ENCODE results near the gene PAWR.
"Not testable (repeated sequence)": the region's sequence is repeated elsewhere in the genome, so short reads cannot be mapped to it uniquely, and the experiment has no call there.

Gene PAWR

DNA sequence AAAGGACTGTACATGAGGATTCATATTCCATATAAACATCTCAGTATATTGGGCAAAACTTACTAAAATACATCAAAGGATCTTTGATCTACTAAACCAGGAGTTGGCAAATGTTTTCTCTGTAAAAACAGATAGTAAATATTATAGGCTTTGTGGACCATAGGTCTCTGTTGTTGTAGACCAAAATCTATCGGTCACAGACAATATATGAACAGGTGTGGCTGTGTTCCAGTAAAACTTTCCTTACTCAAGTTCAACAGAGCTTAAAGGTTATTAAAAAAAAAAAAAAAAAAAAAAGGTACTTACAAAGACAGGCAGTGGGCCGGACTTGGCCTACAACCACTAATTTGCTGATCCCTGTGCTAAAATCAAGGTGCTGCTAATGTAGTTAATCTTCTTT is 40.3 kb downstream of the PAWR start:
- Histone ChIP-seq H3K4me1 (ENCODE audit: control insufficient read depth, insufficient read depth, low read length) (no peaks in the 10 kb centered on the region), H3K4me3 (ENCODE audit: low read depth, low read length) (no peak overlapping the region), H3K27ac (ENCODE audit: extremely low read depth, low read depth, low read length) (no peak overlapping the region), H3K36me3 (ENCODE audit: control insufficient read depth in 2 of 2, insufficient read depth in 1 of 2, low read length in 2 of 2) (no peaks in the 10 kb centered on the region; a peak in 1 of 3 replicates), H3K9me3 (ENCODE audit: control insufficient read depth, insufficient read depth, low read depth, low read length) (no peaks in the 10 kb centered on the region)
- POLR2A ChIA-PET, result interaction anchor here (0.7 kb wide), 1 partner anchor 18 kb away, joined by 3 read pairs; no protein-coding TSS in a partner anchor
- CTCF ChIA-PET, result no interaction called here
- no peak for TF ChIP-seq ZNF112 (tag by site-specific recombination; IDR thresholded peaks at IDR 0.05)
- TF ChIP-seq ZNF707 (tag by site-specific recombination; IDR thresholded peaks at IDR 0.05), result no peak
- no peak for TF ChIP-seq ZNF549 (tag by site-specific recombination; IDR thresholded peaks at IDR 0.05)

- TF ChIP-seq BCL6B (tag by site-specific recombination; IDR thresholded peaks at IDR 0.05) (no peak), ZNF549 (tag by site-specific recombination; IDR thresholded peaks at IDR 0.05) (no peak), GLIS1 (tag by site-specific recombination; IDR thresholded peaks at IDR 0.05) (no peak)
- TF ChIP-seq, protein P1, sequence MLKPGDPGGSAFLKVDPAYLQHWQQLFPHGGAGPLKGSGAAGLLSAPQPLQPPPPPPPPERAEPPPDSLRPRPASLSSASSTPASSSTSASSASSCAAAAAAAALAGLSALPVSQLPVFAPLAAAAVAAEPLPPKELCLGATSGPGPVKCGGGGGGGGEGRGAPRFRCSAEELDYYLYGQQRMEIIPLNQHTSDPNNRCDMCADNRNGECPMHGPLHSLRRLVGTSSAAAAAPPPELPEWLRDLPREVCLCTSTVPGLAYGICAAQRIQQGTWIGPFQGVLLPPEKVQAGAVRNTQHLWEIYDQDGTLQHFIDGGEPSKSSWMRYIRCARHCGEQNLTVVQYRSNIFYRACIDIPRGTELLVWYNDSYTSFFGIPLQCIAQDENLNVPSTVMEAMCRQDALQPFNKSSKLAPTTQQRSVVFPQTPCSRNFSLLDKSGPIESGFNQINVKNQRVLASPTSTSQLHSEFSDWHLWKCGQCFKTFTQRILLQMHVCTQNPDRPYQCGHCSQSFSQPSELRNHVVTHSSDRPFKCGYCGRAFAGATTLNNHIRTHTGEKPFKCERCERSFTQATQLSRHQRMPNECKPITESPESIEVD (tag by site-specific recombination; IDR thresholded peaks at IDR 0.05), result peak; percentile 40
- CTCF ChIA-PET, result no interaction called here
- H3K9me3 ChIP-seq (ENCODE audit: control insufficient read depth, insufficient read depth, low read depth, low read length), result no peaks in the 10 kb centered on the region
- H3K36me3 ChIP-seq (ENCODE audit: control insufficient read depth in 2 of 2, insufficient read depth in 1 of 2, low read length in 2 of 2), result no peaks in the 10 kb centered on the region; a peak in 1 of 3 replicates
- peaks cover 8% of the 10 kb centered on the region for H3K4me1 ChIP-seq (ENCODE audit: control insufficient read depth, insufficient read depth, low read length)
- H3K27ac ChIP-seq (ENCODE audit: extremely low read depth, low read depth, low read length), result no peak overlapping the region
- H3K4me3 ChIP-seq (ENCODE audit: low read depth, low read length), result no peak overlapping the region
- POLR2A ChIA-PET, result no interaction called here
Observed at GRCh38 chr12:79648881-79649280, 41.9 kb downstream of the PAWR start.

GRCh38 chr12:79646843-79647242 is 43.9 kb downstream of the PAWR start:
- H3K4me3 ChIP-seq (ENCODE audit: low read depth, low read length); POLR2A ChIA-PET; H3K27ac ChIP-seq (ENCODE audit: extremely low read depth, low read depth, low read length); H3K36me3 ChIP-seq (ENCODE audit: control insufficient read depth in 2 of 2, insufficient read depth in 1 of 2, low read length in 2 of 2); H3K9me3 ChIP-seq (ENCODE audit: control insufficient read depth, insufficient read depth, low read depth, low read length); CTCF ChIA-PET: not testable (repeated sequence)
- peaks cover 14% of the 10 kb centered on the region for H3K4me1 ChIP-seq (ENCODE audit: control insufficient read depth, insufficient read depth, low read length)
- peak; percentile 62; the same call in 1 of the 2 replicates for TF ChIP-seq ZNF280D (tag by site-specific recombination; IDR thresholded peaks at IDR 0.05)

DNA sequence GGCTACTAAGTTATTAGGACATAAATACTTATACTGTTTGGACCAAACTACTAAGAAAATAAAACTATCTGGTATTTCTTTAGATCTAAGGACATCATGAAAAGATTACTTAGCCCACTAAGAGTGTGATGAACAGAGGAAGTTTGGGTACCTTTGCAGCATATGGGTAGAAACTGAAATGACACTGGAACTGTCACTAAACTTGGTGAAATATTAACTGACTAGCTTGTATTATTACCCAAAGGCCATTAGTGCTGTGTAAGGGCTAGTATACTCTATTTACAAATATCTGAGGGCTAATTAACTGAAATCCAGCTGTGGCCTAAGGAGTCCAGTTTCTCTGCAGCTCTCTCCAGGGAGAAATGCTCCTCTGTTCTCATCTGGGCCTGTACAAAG is 45.5 kb downstream of the PAWR start:
- H3K9me3 ChIP-seq (ENCODE audit: control insufficient read depth, insufficient read depth, low read depth, low read length), result no peaks in the 10 kb centered on the region
- H3K36me3 ChIP-seq (ENCODE audit: control insufficient read depth in 2 of 2, insufficient read depth in 1 of 2, low read length in 2 of 2), result no peaks in the 10 kb centered on the region; a peak in 1 of 3 replicates
- H3K4me3 ChIP-seq (ENCODE audit: low read depth, low read length), result no peak overlapping the region
- no peak overlapping the region for H3K27ac ChIP-seq (ENCODE audit: extremely low read depth, low read depth, low read length)
- ChIA-PET POLR2A (interaction anchor here (1.4 kb wide), 1 partner anchor 45 kb away, joined by 5 read pairs; the partner anchor contains the start of gene PAWR), CTCF (no interaction called here)
- H3K4me1 ChIP-seq (ENCODE audit: control insufficient read depth, insufficient read depth, low read length), result peaks cover 14% of the 10 kb centered on the region
- TF ChIP-seq ZNF214 (tag by site-specific recombination; IDR thresholded peaks at IDR 0.05; ENCODE audit: borderline replicate concordance) (no peak), ZNF776 (tag by site-specific recombination; IDR thresholded peaks at IDR 0.05; ENCODE audit: borderline replicate concordance) (no peak), ZNF654 (tag by site-specific recombination; IDR thresholded peaks at IDR 0.05; ENCODE audit: low read depth) (no peak), YY2 (tag by site-specific recombination; IDR thresholded peaks at IDR 0.05) (no peak), ATF2 (tag by site-specific recombination; IDR thresholded peaks at IDR 0.05; ENCODE audit: low read depth) (no peak), ZNF18 (tag by site-specific recombination; IDR thresholded peaks at IDR 0.05) (no peak), ZNF239 (tag by site-specific recombination; IDR thresholded peaks at IDR 0.05) (no peak), MZF1 (tag by site-specific recombination; IDR thresholded peaks at IDR 0.05; ENCODE audit: borderline replicate concordance) (no peak), ZNF266 (tag by site-specific recombination; IDR thresholded peaks at IDR 0.05; ENCODE audit: low read depth) (no peak), ZNF354C (tag by site-specific recombination; IDR thresholded peaks at IDR 0.05; ENCODE audit: borderline replicate concordance, low read depth) (no peak), KLF16 (tag by site-specific recombination; IDR thresholded peaks at IDR 0.05) (no peak), ZNF548 (tag by site-specific recombination; IDR thresholded peaks at IDR 0.05) (no peak)
